HG03097 (cell line): ENCODE data around the gene ELL.

Experiments
- ATAC-seq: cut with Tn5 transposase; IDR thresholded peaks from one replicate; pipeline ENCODE4 v1.9.1; 2021; ENCODE audit not compliant: unreplicated experiment, low FRiP score

The ELL gene

GRCh38 chr19:18437491-18438330 lies 84.2 kb downstream of the ELL start, which contains the start of gene ISYNA1:
TSS of gene ISYNA1 (minus strand) at chr19:18438133. CDS start at chr19:18437979, 154 bp downstream.
- ATAC-seq = no peak

GRCh38 chr19:18436671-18437490 lies 85.0 kb downstream of the ELL start:
- ATAC-seq = peak; percentile 36

- ATAC-seq = no peak
Measured at GRCh38 chr19:18435842-18436670, 85.8 kb downstream of the ELL start.

GRCh38 chr19:18435178-18435841 lies 86.6 kb downstream of the ELL start:
- no peak for ATAC-seq

- no peak for ATAC-seq
Measured at GRCh38 chr19:18434411-18435175, 87.3 kb downstream of the ELL start.

- ATAC-seq = no peak
Measured at GRCh38 chr19:18433735-18434398, 88.0 kb downstream of the ELL start.

- ATAC-seq = no peak
Measured at GRCh38 chr19:18433015-18433691, 88.7 kb downstream of the ELL start.

- no peak for ATAC-seq
Measured at GRCh38 chr19:18432275-18433014, 89.4 kb downstream of the ELL start.

GRCh38 chr19:18431351-18432197 lies 90.3 kb downstream of the ELL start:
- no peak for ATAC-seq

- no peak for ATAC-seq
Measured at GRCh38 chr19:18430417-18431144, 91.3 kb downstream of the ELL start.

GRCh38 chr19:18429717-18430416 lies 92.0 kb downstream of the ELL start:
- no peak for ATAC-seq

GRCh38 chr19:18428787-18429674 lies 92.8 kb downstream of the ELL start:
- peak; percentile 44 for ATAC-seq

GRCh38 chr19:18428173-18428786 lies 93.6 kb downstream of the ELL start:
- ATAC-seq = no peak

- no peak for ATAC-seq
Measured at GRCh38 chr19:18427743-18428113, 94.1 kb downstream of the ELL start.
